ENCODE measurements around the gene DLX6.

DLX6 gene

GRCh38 chr7:97011104-97011503 lies 5.8 kb downstream of the DLX6 start:
- no peak for DNase-seq (ENCODE audit: low read depth, low spot score)

- DNase-seq (ENCODE audit: low read depth, low spot score), result peak; percentile 2
These were observed 6.4 kb downstream of the DLX6 start for GRCh38 chr7:97011536-97012364.

DNA sequence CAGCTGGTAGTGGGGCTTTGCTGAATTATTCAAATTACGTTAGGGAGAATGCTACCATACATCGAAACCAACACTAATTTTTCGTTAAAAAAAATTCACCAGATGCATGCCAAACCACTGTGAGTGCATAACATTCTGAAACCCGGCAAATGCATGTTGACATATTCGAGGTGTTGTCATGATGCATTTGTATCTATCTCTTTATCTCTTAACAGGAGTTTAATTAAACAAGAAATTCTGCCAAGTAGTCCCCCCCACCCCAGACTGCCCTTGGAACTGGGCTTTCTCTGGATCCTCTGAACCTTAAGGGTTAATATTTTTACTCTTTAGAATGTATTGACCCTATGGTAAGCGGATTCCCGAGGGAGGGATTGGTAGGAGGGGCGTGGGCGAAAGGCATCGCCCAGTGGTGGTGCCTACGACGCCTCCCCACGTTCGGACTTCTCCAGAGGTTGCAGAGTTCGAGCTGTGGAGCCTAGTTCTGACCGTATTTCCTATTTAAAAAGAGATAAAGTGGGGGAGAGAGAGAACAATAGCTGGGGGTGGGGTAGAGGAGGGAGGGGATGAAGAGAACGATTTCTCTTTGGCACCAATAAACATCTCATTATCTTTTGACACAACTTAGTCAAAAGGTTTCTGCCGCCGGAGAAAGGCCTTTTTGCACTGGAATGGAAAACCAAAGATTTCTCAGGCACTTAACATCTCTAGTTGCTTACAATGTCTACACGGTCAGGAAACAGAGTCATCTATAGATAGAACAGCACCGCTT lies 7.2 kb downstream of the DLX6 start:
- DNase-seq (ENCODE audit: low read depth, low spot score), result peak; percentile 34

- DNase-seq (ENCODE audit: low read depth, low spot score), result no peak
These were observed 7.9 kb downstream of the DLX6 start for GRCh38 chr7:97013134-97013844.

- DNase-seq (ENCODE audit: low read depth, low spot score), result no peak
These were observed 8.4 kb downstream of the DLX6 start for GRCh38 chr7:97013845-97014134.

DNA sequence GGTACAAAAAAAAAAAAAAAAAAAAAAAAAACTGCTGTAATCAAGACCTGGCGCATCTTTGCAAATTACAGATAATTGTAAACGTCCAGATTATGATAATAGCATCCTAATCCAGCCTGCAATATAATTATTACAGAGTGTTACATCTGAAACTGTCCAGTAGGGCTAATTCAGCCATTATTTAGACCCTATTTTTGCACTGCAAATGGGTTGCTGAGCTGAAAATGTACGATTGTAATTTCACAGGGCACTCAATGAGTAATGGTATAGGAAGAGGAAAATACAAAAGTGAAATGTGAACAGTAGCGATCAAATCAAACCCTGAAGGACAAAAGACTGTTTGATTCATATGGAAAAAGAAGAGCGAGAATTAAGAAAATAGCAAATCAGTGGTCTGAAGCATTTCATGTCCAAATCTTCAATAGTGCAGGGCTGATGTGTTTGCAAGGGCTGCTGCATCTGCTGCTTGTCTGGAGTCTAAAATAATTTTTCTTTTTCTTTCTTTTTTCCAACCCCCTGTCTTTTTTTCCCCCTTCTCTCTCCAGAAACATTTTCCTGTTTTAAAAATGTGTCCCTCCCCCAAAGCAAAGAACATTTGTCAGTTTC lies 8.9 kb downstream of the DLX6 start:
- DNase-seq (ENCODE audit: low read depth, low spot score), result no peak

GRCh38 chr7:97015279-97015678 lies 9.9 kb downstream of the DLX6 start:
- peak; percentile 27 for DNase-seq (ENCODE audit: low read depth, low spot score)

DNA sequence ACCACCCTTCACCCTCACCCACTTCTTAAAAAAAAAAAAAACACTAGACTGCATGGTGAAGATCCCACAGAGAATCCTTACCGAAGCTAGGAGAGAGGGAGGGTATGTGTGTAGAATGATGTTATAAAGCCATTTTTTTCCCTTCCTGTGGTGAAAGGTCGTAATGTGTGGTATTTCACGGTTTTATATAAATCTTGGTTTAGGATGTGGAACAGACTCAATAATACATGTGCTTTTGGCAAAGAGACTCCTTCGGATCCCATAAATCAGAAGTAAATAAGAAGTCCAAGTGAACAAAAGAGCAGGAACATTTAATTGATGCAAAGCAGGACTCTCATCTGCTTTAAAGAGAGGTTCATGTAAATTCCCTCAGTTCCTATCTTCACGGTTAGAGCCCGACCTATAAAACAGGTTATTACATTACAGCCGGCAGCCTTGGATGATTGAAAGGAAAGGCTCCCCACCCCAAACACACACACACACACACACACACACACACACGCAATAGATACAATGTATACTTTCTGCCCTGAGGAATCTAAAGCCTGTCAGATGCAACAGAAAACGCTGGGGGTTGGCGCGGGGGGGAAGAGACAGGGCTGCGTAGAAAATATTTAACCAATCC lies 10.5 kb downstream of the DLX6 start:
- no peak for DNase-seq (ENCODE audit: low read depth, low spot score)

DNA sequence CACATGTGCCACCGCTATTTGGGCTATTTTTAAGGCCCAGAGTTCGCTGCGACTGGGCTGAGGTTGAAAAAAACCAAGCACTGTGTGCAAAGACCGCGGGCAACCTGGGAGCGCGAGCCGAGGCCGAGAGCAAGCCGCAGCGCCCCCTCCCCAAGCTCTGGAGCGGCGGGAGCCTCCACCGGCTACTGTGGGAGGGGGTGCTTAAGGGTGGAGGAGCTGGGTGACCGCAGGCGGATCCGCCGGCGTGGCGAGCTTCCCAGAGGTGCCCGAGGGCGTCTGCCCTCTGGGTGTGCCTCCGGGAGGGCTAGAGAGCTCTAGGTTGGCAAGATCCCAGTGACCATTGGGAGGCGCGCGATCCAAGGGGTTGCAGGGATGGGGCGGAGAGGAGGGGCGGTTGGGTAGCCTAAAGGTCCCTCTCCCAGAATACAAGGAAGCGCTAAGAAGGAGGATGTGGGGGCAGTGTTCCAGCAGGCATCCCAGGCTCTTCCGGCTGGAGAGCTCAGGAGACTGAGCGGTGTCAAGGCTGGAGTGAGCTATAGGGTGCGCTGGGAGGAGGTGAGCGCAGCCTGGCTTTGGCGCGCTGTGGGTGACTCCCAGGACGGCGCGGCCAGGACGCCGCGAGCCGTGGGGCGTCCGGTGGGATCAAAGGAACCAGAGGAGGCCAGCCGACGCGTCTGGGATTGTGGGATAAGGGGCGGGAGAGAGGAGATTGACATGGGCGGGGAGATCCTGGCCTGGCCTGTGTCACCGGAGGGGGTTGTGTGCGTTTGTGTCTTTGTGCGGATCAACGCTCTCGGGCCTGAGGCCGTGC lies 11.2 kb downstream of the DLX6 start:
- peak; percentile 94 for DNase-seq (ENCODE audit: low read depth, low spot score)

- no peak for DNase-seq (ENCODE audit: low read depth, low spot score)
These were observed 12.1 kb downstream of the DLX6 start for GRCh38 chr7:97017192-97018125.

- DNase-seq (ENCODE audit: low read depth, low spot score), result peak; percentile 53
These were observed 12.8 kb downstream of the DLX6 start for GRCh38 chr7:97018126-97018601.

DNA sequence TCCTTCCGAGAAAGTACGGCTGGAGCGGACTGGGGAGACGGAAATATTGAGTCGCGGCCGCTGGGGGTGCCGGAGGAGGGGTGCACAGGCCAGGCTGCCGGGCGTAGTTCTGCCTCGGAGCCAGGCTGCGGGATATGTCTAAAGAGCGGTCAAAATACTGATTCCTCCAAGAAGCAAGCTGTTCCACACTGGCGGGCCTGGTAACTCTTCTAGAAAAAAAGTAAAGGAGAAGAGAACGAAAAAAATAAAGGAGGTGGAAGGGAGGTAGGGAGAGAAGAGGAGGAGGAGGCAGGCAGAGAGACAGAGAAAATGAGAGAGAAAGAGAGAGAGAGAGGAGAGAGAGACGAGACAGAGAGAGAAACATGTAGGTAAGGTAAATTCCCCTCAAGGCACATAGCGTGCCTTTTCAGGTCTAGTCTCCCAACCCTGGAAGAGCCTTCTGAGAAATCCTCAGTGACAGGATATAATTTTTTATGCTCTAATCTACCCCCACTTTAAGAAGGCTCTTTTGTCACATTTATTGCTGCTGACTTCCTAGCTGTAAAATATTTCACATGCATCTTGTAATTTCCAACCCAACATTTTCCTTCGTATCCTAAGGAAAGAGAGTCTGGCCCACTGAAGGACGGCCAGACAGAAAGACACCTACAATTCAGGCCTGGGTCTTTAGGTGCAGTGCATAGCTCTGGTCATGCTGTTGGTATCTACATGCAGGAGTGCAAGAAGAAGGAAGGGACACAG lies 13.6 kb downstream of the DLX6 start:
- DNase-seq (ENCODE audit: low read depth, low spot score), result peak; percentile 43

GRCh38 chr7:97019710-97020225 lies 14.4 kb downstream of the DLX6 start:
- DNase-seq (ENCODE audit: low read depth, low spot score), result peak; percentile 3

GRCh38 chr7:97020601-97020995 lies 15.2 kb downstream of the DLX6 start:
- DNase-seq (ENCODE audit: low read depth, low spot score), result no peak

DNA sequence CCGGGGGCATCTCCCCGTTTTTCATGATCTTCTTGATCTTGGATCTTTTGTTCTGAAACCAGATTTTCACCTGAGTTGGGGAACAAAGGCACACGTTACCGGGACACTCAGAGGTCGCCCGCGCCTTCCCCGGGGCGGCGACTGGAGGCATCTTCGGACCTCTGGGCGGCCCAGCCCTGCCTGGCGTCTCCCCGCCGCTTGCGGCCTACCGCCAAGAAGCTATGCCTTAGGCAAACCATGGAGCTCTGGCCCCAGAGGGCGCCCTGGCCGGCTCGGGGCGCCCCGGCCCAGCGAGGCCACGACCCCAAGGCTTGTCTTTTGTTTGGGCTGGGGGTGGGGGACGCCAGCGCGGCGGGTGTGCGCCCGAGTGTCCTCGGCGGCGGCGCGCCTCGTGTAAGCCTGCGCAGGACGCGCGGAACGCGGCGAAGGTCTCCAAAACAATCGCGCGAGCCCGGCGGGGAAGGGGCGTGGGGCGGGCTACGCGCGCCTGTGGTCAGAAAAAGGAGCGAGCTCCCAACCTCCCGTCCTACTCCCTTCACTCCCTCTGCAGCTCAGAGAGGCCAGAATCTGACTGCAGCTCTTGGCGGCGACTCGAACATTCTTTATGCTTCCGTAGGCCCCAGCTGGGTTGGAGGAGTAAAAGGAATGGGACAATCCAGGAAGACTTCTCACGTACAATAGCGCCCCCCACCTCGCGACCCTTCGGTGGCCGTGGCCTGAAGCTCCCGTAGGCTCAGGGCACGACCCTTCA lies 15.8 kb downstream of the DLX6 start:
- peak; percentile 56 for DNase-seq (ENCODE audit: low read depth, low spot score)

DNA sequence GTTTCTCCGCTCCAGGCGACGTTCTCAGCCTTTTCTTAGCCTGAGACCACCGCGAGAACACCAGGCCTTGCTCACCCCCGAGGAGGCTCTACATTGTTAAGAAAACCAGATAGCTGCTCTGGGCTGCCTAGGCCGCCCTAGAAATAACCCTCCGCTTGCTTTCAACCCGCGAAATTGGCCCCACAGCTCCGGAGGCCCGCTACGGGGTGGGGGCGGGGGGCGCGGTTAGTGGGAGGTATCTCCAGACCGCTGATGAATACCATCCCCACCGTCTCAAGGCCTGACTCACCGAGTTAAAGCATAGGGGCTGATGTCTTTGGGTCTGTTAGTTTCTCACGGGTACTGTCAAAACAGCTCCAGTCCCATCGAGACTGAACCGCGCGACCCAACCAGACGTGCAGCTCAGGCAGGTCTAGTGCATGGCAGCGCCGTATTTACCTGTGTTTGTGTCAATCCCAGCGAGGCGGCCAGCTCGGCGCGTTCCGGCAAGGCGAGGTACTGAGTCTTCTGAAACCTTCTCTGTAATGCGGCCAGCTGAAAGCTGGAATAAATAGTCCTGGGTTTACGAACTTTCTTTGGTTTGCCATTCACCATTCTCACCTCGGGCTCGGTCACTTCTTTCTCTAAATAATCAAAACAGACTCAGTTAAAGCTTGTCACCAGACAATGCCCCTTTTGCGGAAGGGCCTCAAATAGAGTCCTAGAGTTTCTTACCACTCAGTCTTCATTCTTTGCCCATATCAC lies 16.6 kb downstream of the DLX6 start:
- peak; percentile 73 for DNase-seq (ENCODE audit: low read depth, low spot score)
